Stimulated activated CD8-positive, alpha-beta memory T cell treated with anti-CD3 and anti-CD28 coated beads, Interleukin-4, amount 100 ng/mL, for 48 hours (primary cell): ENCODE results near the gene TYROBP.
"Not testable (repeated sequence)": the region's sequence is repeated elsewhere in the genome, so short reads cannot be mapped to it uniquely, and the experiment has no call there.

Experiments
- DNase-seq: peaks from one replicate; pipeline ENCODE4 v3.0.0-alpha.2; 2020

Gene TYROBP

GRCh38 chr19:35898499-35898809 lies 9.6 kb downstream of the TYROBP start:
- DNase-seq = no peak

GRCh38 chr19:35897706-35898451 lies 10.2 kb downstream of the TYROBP start:
- DNase-seq = no peak

- no peak for DNase-seq
Observed at GRCh38 chr19:35896643-35897040, 11.5 kb downstream of the TYROBP start.

- DNase-seq = no peak
Observed at GRCh38 chr19:35895911-35896642, 12.0 kb downstream of the TYROBP start.

GRCh38 chr19:35894342-35894741 lies 13.8 kb downstream of the TYROBP start:
- no peak for DNase-seq

GRCh38 chr19:35891819-35892218 lies 16.3 kb downstream of the TYROBP start:
- not testable (repeated sequence) for DNase-seq

GRCh38 chr19:35890113-35890650 lies 17.9 kb downstream of the TYROBP start:
- no peak for DNase-seq

GRCh38 chr19:35889370-35890112 lies 18.6 kb downstream of the TYROBP start:
- DNase-seq = no peak

- DNase-seq = no peak
Observed at GRCh38 chr19:35888398-35888797, 19.7 kb downstream of the TYROBP start.

GRCh38 chr19:35887197-35887596 lies 20.9 kb downstream of the TYROBP start:
- no peak for DNase-seq

- DNase-seq = no peak
Observed at GRCh38 chr19:35885904-35886303, 22.2 kb downstream of the TYROBP start.

GRCh38 chr19:35885225-35885738 lies 22.8 kb downstream of the TYROBP start:
- DNase-seq = no peak

- DNase-seq = no peak
Observed at GRCh38 chr19:35883882-35884281, 24.2 kb downstream of the TYROBP start.

- no peak for DNase-seq
Observed at GRCh38 chr19:35882114-35882832, 25.8 kb downstream of the TYROBP start.

- DNase-seq = peak; percentile 94
Observed at GRCh38 chr19:35879770-35880317, 28.3 kb downstream of the TYROBP start.

- no peak for DNase-seq
Observed at GRCh38 chr19:35879068-35879467, 29.0 kb downstream of the TYROBP start.

GRCh38 chr19:35874392-35874930 lies 33.6 kb downstream of the TYROBP start:
- no peak for DNase-seq

- no peak for DNase-seq
Observed at GRCh38 chr19:35872180-35872579, 35.9 kb downstream of the TYROBP start.

- DNase-seq = no peak
Observed at GRCh38 chr19:35871611-35872010, 36.5 kb downstream of the TYROBP start.

GRCh38 chr19:35870798-35871197 lies 37.3 kb downstream of the TYROBP start:
- no peak for DNase-seq

- not testable (repeated sequence) for DNase-seq
Observed at GRCh38 chr19:35870124-35870736, 37.9 kb downstream of the TYROBP start.
